GM19395 (cell line): ENCODE results near the gene P2RX6.
A peak's percentile ranks its signal among the peaks of the same experiment; 100 is the strongest.
"Not testable (repeated sequence)": the region's sequence is repeated elsewhere in the genome, so short reads cannot be mapped to it uniquely, and the experiment has no call there.

Source experiments
- ATAC-seq: cut with Tn5 transposase; IDR thresholded peaks from one replicate; pipeline ENCODE4 v1.9.1; 2021; ENCODE audit warnings: mild to moderate bottlenecking, moderate library complexity; ENCODE audit not compliant: unreplicated experiment

Gene P2RX6

DNA sequence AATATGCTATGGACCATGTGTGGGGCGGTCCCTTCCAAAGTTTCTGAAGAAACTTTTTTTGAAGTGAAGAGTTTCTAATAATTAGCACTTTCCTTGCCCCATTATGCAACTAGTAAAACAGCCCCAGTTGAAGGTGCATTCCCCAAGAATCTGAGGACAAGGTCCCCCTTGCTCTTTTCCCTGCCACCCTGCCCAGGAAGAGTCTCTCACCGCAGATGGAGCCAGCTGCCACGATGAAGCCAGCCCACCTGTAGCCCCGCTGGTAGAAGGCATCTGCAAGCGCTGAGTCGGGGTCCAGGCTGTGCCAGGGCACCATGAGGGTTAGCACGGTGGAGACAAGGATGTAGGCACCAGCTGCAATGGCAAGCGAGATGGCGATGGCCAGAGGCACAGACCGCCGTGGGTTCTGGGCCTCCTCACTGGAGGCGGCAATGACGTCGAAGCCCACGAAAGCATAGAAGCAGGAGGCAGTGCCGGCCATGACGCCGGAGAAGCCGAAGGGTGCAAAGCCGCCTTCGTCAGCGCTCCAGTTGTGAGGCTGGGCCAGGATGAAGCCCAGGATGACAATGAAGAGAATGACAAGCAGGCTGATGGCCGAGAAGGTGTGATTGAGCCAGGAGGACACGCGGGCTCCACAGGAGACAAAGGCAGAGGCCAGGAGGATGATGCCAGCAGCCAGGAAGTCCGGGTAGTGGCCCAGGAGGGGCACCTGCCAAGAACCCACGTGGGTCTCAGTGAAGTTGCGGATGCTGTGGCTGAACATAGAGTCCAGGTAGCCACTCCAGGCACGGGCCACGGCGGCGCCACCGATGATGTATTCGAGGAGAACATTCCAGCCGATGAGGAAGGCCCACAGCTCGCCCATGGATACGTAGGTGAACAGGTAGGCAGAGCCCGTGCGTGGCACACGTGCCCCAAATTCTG lies 15.9 kb downstream of the P2RX6 start:
- ATAC-seq, result no peak

DNA sequence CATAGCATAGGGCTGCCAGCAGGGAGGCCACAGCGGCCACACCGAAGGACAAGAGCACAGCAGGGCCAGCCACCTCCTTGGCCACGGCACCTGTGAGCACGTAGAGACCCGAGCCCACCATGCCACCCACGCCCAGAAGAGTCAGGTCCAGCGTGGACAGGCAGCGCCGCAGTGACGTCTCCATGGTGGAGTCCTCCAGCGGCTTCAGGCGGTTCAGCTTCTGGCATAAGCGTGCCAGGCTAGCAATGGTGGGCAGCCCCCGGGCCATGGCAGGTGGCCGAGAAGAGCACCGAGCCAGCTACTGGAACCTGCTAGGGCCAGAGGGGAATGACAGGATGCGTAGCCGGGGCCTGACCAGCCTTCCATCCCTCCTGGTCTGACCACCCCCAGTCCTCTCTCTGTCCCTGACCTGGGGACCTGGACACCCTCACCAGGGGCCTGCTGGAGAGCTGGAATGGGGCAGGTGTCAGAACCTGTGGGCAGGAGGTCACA lies 16.6 kb downstream of the P2RX6 start:
- no peak for ATAC-seq

GRCh38 chr22:21032037-21032867 lies 17.3 kb downstream of the P2RX6 start, which contains the start of gene SLC7A4:
SLC7A4 (minus strand) TSS chr22:21032561; CDS start chr22:21031812, 749 bp downstream.
- no peak for ATAC-seq

GRCh38 chr22:21032868-21033688 lies 18.1 kb downstream of the P2RX6 start:
- no peak for ATAC-seq

GRCh38 chr22:21033895-21034294 lies 18.9 kb downstream of the P2RX6 start:
- no peak for ATAC-seq

GRCh38 chr22:21034989-21035388 lies 20.0 kb downstream of the P2RX6 start:
- no peak for ATAC-seq

- ATAC-seq, result no peak
These were observed 23.4 kb downstream of the P2RX6 start for GRCh38 chr22:21038405-21038804.

DNA sequence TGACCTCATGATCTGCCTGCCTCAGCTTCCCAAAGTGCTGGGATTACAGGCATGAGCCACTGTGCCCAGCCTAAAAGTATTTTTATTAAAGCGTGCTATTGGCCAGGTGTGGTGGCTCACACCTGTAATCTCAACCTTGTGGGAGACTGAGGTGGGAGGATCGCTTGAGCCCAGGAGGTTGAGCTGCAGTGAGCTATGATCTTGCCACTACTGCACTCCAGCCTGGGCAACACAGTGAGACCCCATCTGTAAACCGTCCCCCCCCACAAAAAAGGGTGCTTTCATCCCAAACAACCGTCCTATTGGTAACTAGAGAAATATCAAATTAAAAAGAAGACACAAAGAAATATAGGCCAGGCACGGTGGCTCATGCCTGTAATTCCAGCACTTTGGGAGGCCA lies 24.2 kb downstream of the P2RX6 start:
- not testable (repeated sequence) for ATAC-seq

GRCh38 chr22:21041937-21042336 lies 27.0 kb downstream of the P2RX6 start:
- ATAC-seq, result no peak

GRCh38 chr22:21042978-21043859 lies 28.3 kb downstream of the P2RX6 start:
- no peak for ATAC-seq

DNA sequence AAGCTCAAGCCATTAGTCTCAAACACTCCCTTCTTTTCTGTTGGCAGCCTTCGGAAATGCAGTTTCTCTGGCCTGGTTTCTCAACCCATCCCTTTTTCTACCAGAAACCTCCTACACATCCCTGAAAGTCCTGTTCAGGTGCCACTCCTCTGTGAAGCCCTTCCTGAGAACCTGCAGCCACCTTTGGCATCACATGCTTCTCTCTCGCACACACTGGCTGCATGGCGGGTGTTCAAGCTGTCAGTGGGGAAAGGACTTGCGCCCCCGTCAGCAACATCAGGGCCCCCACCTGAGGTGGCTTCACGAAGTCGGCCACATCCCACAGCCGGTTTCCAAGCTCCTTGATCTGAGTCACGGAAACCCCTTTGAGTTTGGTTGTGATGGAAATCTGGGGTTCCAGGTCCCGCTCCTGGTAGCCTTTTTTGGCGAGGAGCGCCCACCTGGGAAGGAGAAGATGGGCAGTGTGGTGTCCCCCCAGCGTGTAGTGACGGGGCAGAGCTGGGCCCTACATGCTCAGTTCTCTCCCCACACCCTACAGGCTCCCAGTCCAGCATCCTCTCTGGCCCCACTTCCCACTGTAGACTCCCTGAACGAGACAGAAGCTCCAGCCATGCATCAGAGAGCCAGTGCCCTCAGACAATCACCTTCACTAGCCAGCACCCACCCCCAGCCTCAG lies 29.0 kb downstream of the P2RX6 start:
- no peak for ATAC-seq

- no peak for ATAC-seq
These were observed 30.1 kb downstream of the P2RX6 start for GRCh38 chr22:21044931-21045584.

DNA sequence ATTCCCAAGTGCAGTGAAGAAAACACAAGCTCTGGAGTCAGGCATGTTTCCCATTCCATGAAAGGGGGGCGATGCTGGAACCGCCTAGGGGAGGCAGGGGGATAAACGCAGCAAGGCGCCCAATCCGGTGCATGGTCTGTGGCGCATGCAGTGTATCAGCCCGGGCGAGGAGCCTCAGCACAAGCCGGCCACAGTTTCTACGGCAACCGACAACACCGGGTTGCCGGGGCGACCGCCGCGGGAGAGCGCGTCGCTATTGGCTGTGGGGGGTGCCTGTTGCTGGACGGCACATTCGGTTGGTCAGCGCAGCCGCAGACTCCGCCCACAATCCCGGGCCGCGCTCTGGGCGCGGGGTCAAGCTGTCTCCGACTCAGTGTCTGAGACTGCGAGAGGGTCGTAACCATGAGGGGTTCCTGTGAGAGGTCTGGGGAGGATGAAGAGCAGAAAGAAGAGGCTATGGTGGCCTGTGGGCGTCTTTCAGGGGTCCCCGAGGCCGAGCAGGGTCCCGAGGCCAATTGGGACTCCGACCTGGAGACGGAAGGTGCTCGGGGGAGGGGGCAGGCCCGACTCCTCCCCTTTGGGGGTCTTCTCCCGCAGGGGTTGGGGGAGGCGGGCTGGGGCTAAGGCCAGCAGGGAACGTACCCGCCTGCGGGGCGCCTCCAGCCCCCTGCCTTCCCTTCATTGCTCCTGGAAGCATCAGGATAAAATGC lies 30.8 kb downstream of the P2RX6 start, which contains the start of gene LRRC74B:
TSS of gene LRRC74B (plus strand) at position 362 of the 710 bp plus-strand sequence. CDS start at position 403, 41 bp downstream.
- peak; percentile 77 for ATAC-seq

- no peak for ATAC-seq
These were observed 32.2 kb downstream of the P2RX6 start for GRCh38 chr22:21047035-21047661.

GRCh38 chr22:21047730-21048129 lies 32.8 kb downstream of the P2RX6 start:
- ATAC-seq, result no peak

- ATAC-seq, result not testable (repeated sequence)
These were observed 33.5 kb downstream of the P2RX6 start for GRCh38 chr22:21048448-21048847.

DNA sequence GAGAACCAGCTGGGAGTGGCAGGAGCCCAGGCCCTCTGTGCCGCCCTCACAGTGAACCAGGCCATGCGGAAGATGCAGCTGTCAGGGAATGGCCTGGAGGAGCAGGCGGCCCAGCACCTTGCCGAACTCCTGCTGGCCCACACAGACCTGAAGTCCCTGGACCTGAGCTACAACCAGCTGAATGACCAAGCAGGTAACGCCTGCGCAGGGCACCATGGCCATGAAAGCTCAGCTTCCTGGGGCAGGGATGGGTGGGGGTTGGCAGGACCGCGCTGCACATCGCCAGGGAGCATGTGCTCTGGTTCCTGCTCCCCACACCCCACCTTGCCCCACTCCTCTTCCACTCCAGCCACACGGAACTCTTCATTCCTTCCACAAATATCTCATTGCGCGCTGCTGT lies 34.0 kb downstream of the P2RX6 start:
- ATAC-seq, result not testable (repeated sequence)
